Activated T-cell treated with anti-CD3 and anti-CD28 coated beads, Interleukin-2, amount 50 U/mL, for 4 hours (primary cell): ENCODE measurements around the gene FSTL1. TPM values are rescaled to one million over a fixed set of nuclear protein-coding genes. Genes with fewer than 3 reads are reported as not detected.
A peak's percentile ranks its signal among the peaks of the same experiment; 100 is the strongest.

Source experiments
- ATAC-seq, 2 donors: fragments of 200-7000 bp; cut with Tn5 transposase; one replicate each; pipeline ENCODE4 v1.10.0; 2021
- DNase-seq: peaks from one replicate; pipeline ENCODE4 v3.0.0-alpha.2; 2020
- H3K27me3 Mint-ChIP-seq: one replicate; pipeline ENCODE4 v1.8.0; 2021; ENCODE audit warnings: low read depth, mixed read lengths
- H3K36me3 Mint-ChIP-seq: one replicate; pipeline ENCODE4 v1.8.0; 2022; ENCODE audit warnings: mixed read lengths; ENCODE audit not compliant: insufficient read depth
- H3K4me1 Mint-ChIP-seq: one replicate; pipeline ENCODE4 v1.8.0; 2021; ENCODE audit warnings: low read depth, mixed read lengths
- H3K4me3 Mint-ChIP-seq: one replicate; pipeline ENCODE4 v1.8.0; 2021; ENCODE audit warnings: mild to moderate bottlenecking, moderate library complexity, mixed read lengths
- H3K9me3 Mint-ChIP-seq: one replicate; pipeline ENCODE4 v1.8.0; 2021; ENCODE audit warnings: mixed read lengths
- total RNA-seq, 3 donors: library from RNA; stranded (reverse); gene quantifications; one replicate each; pipeline ENCODE4 v1.2.1, GENCODE V29; 2021

Gene FSTL1, protein sequence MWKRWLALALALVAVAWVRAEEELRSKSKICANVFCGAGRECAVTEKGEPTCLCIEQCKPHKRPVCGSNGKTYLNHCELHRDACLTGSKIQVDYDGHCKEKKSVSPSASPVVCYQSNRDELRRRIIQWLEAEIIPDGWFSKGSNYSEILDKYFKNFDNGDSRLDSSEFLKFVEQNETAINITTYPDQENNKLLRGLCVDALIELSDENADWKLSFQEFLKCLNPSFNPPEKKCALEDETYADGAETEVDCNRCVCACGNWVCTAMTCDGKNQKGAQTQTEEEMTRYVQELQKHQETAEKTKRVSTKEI
- total RNA-seq = 1 to 10 TPM in 1 of 3 donors, under 1 TPM in 2; 0.58 to 1.2 (median 0.91) TPM

- Mint-ChIP-seq H3K36me3 (no peaks in the 10 kb centered on the region), H3K4me1 (peaks cover 10% of the 10 kb centered on the region), H3K4me3 (peak within 1 kb of the TSS; percentile 77), H3K27me3 (peaks cover 45% of the 10 kb centered on the region), H3K9me3 (peaks cover 4% of the 10 kb centered on the region)
- ATAC-seq (peak; percentile 54 to 55), DNase-seq (no peak)
These were observed at the start of gene FSTL1 for GRCh38 chr3:120450600-120451271. Gene FSTL1 (minus strand): TSS chr3:120450992. CDS start chr3:120450746, 246 bp downstream.

GRCh38 chr3:120498556-120499346 is 48.0 kb upstream of the FSTL1 start:
- Mint-ChIP-seq H3K4me3 (no peak overlapping the region), H3K9me3 (peaks cover 13% of the 10 kb centered on the region), H3K36me3 (no peaks in the 10 kb centered on the region), H3K4me1 (no peaks in the 10 kb centered on the region), H3K27me3 (peaks cover 4% of the 10 kb centered on the region)
- DNase-seq (no peak), ATAC-seq (no peak)

DNA sequence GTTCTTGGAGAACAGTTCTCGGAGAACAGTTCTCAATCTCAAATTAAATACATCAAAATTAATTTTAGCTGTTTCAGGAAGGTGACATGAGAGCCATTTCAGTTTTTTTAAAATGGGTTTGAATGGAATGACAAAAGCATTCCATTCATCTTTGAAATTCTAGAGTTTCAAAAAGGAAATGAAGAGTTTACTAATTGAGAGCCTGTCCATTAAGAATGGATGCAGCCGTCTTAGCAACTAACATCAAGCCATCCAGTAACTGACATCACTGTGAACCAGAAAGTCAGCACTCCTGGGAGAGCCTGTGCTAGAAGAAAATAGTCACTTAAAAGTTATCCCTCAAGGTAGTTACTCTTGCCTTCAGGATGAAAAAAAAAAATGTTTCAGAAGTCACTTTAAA is 47.0 kb upstream of the FSTL1 start:
- Mint-ChIP-seq H3K36me3 (no peaks in the 10 kb centered on the region), H3K4me3 (no peak overlapping the region), H3K4me1 (no peaks in the 10 kb centered on the region), H3K9me3 (peaks cover 18% of the 10 kb centered on the region), H3K27me3 (peaks cover 9% of the 10 kb centered on the region)
- ATAC-seq (no peak), DNase-seq (no peak)

DNA sequence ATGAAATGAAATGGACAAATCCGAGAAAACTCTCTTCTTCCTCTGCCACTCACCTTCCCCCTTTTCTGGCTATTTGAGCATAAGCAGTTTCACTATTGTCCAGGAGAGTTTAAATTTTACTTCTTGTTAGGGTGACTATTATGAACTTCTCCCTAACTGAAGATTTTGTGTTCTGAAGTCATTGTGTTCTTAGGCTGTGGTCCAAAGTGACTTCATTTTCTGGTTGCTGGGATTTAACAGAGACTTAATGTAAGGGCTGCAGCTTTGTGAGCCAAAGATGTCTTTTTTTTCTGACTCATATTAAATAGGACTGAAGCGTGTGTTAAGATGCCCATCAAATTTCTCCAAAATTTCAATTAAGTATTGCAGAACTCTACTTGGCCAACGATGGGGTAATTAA is 46.5 kb upstream of the FSTL1 start:
- H3K4me1 Mint-ChIP-seq = no peaks in the 10 kb centered on the region
- peaks cover 12% of the 10 kb centered on the region for H3K27me3 Mint-ChIP-seq
- no peak for ATAC-seq
- peaks cover 18% of the 10 kb centered on the region for H3K9me3 Mint-ChIP-seq
- DNase-seq = no peak
- H3K36me3 Mint-ChIP-seq = no peaks in the 10 kb centered on the region
- no peak overlapping the region for H3K4me3 Mint-ChIP-seq

- Mint-ChIP-seq H3K4me1 (no peaks in the 10 kb centered on the region), H3K9me3 (peaks cover 18% of the 10 kb centered on the region), H3K4me3 (no peak overlapping the region), H3K36me3 (no peaks in the 10 kb centered on the region), H3K27me3 (peaks cover 20% of the 10 kb centered on the region)
- ATAC-seq = no peak
- no peak for DNase-seq
These were observed 45.6 kb upstream of the FSTL1 start for GRCh38 chr3:120496278-120497002.

DNA sequence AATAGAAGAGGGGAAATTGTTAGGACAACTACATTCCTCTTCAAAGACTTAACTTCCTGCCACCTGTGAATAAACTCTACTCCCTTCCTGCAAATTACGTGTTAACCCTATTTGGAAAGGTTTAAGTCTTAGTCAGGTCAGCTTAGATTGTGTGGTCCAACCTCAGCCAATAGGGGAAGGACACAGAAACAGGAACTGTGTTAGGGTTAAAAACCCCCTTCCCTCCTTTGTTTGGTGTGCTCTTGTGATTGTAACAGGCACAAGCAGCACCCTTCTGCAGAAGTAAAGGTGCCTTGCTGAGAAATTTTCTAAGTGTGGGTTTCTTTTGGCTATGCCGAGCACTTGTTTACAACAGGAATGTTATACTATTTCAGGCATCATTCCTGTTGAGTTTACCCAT is 45.0 kb upstream of the FSTL1 start:
- Mint-ChIP-seq H3K27me3 (peaks cover 25% of the 10 kb centered on the region), H3K36me3 (no peaks in the 10 kb centered on the region), H3K9me3 (peaks cover 18% of the 10 kb centered on the region), H3K4me3 (no peak overlapping the region), H3K4me1 (no peaks in the 10 kb centered on the region)
- ATAC-seq (no peak), DNase-seq (no peak)

GRCh38 chr3:120492103-120492502 is 41.3 kb upstream of the FSTL1 start:
- no peak for ATAC-seq
- no peaks in the 10 kb centered on the region for H3K4me1 Mint-ChIP-seq
- H3K36me3 Mint-ChIP-seq = no peaks in the 10 kb centered on the region
- no peak overlapping the region for H3K4me3 Mint-ChIP-seq
- DNase-seq = no peak
- H3K9me3 Mint-ChIP-seq = peaks cover 18% of the 10 kb centered on the region
- H3K27me3 Mint-ChIP-seq = peaks cover 36% of the 10 kb centered on the region

DNA sequence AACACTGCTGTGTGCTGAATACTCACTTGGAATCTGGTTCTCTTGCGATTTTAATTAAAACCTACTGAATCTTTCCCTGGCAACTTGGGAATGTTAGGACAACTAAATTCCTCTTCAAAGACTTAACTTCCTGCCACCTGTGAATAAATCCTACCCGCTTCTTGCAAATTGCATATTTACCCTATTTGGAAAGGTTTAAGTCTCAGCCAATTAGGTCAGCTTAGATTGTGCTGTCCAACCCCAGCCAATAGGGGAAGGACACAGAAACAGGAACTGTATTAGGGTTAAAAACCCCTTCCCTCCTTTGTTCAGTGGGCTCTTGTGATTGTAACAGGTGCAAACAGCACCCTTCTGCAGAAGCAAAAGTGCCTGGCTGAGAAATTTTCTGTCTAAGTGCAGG is 38.6 kb upstream of the FSTL1 start:
- Mint-ChIP-seq H3K9me3 (peaks cover 11% of the 10 kb centered on the region), H3K4me3 (no peak overlapping the region), H3K4me1 (no peaks in the 10 kb centered on the region), H3K36me3 (no peaks in the 10 kb centered on the region), H3K27me3 (peaks cover 40% of the 10 kb centered on the region)
- ATAC-seq = no peak
- no peak for DNase-seq

GRCh38 chr3:120488296-120488695 is 37.5 kb upstream of the FSTL1 start:
- Mint-ChIP-seq H3K4me3 (no peak overlapping the region), H3K27me3 (peaks cover 34% of the 10 kb centered on the region), H3K4me1 (no peaks in the 10 kb centered on the region), H3K36me3 (no peaks in the 10 kb centered on the region), H3K9me3 (peaks cover under 1% of the 10 kb centered on the region)
- no peak for DNase-seq
- no peak for ATAC-seq

GRCh38 chr3:120487191-120487650 is 36.4 kb upstream of the FSTL1 start:
- H3K36me3 Mint-ChIP-seq = no peaks in the 10 kb centered on the region
- ATAC-seq = no peak

GRCh38 chr3:120481081-120481480 is 30.3 kb upstream of the FSTL1 start:
- Mint-ChIP-seq H3K4me1 (no peaks in the 10 kb centered on the region), H3K36me3 (no peaks in the 10 kb centered on the region), H3K9me3 (no peaks in the 10 kb centered on the region), H3K4me3 (no peak overlapping the region), H3K27me3 (peaks cover 8% of the 10 kb centered on the region)
- ATAC-seq = no peak
- DNase-seq = no peak

More at GRCh38 chr3:120487191-120487650, 36.4 kb upstream of the FSTL1 start:
- Mint-ChIP-seq H3K4me3 (no peak overlapping the region), H3K9me3 (no peaks in the 10 kb centered on the region), H3K4me1 (no peaks in the 10 kb centered on the region), H3K27me3 (peaks cover 29% of the 10 kb centered on the region)
- no peak for DNase-seq

- peaks cover 11% of the 10 kb centered on the region for H3K27me3 Mint-ChIP-seq
- no peaks in the 10 kb centered on the region for H3K4me1 Mint-ChIP-seq
These were observed 27.0 kb upstream of the FSTL1 start for GRCh38 chr3:120477781-120478180.

GRCh38 chr3:120475722-120476377 is 25.1 kb upstream of the FSTL1 start:
- Mint-ChIP-seq H3K9me3 (no peaks in the 10 kb centered on the region), H3K27me3 (peaks cover 15% of the 10 kb centered on the region), H3K36me3 (no peaks in the 10 kb centered on the region), H3K4me3 (no peak overlapping the region), H3K4me1 (no peaks in the 10 kb centered on the region)
- DNase-seq (no peak), ATAC-seq (no peak)

More at GRCh38 chr3:120477781-120478180, 27.0 kb upstream of the FSTL1 start:
- H3K9me3 Mint-ChIP-seq = no peaks in the 10 kb centered on the region
- H3K36me3 Mint-ChIP-seq = no peaks in the 10 kb centered on the region
- no peak for ATAC-seq
- no peak for DNase-seq
- no peak overlapping the region for H3K4me3 Mint-ChIP-seq
